Measurements from ENCODE around the gene RBM38.

DNA sequence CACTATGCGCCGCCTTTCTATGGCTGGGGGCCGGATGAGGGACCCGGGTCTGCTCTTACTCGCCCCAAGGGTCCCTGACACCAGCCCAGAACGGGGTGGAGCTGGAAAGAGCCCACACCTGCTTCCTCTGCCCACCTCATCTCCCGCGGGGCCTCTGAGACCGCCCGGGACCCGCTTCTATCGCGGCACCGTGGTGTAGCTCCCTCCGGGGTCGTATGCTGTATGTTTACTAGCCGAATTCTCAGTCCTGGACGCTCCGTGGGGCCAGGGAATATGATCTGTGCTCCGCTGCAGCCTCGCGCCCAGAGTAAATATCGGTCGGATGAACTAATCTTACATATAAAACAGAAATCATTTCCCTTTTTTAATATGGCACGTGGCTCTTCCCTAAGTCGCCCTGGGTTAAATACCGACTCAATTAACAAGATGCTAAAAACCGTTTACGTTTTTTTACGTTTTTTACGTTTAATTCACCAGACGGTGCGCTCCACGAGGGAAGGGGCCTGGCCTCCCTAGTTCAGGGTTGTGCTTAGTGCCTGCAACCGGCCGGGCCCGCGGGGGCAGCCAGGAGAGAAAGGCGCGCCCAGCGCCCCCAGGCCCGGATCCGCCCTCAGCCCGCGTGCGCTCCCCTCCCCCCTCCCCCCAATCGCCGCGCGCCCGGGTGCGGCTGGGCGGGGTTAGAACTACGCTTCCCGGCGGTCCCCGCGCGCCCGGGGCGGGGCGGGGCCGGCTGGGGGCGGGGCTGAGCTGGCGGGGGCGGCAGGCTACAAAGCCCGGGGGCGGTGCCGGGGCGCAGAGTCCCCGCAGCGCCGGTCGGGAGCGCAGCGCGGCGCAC lies at the start of gene RBM38:
- TF ChIP-seq POLR2AphosphoS5 (IDR thresholded peaks at IDR 0.05; ENCODE audit: borderline replicate concordance, low read depth, low read length), result no peak
- no peak for TF ChIP-seq EZH2 (IDR thresholded peaks at IDR 0.05)

Measured in SK-N-MC (cell line).